MM.1S (cell line): ENCODE results near the gene REPS1.

Experiments used
- DNase-seq: peaks from one replicate; pipeline ENCODE4 v3.0.0-alpha.2; 2015
- H2AFZ ChIP-seq: fragments of 300-600 bp; sonication (generic); 2 replicates; pipeline ENCODE4 v1.6.0; 2016; ENCODE audit warnings: antibody characterized with exemption, low read length
- H3F3A ChIP-seq: fragments of 300-600 bp; sonication (generic); 2 replicates; pipeline ENCODE4 v1.6.1; 2016; ENCODE audit warnings: mild to moderate bottlenecking, antibody characterized with exemption, low read length, moderate library complexity, mixed read lengths; ENCODE audit not compliant: insufficient read depth
- H3K27ac ChIP-seq: fragments of 300-600 bp; sonication (generic); 2 replicates; pipeline ENCODE4 v1.5.1; 2016; ENCODE audit warnings: mild to moderate bottlenecking, low read length
- H3K27me3 ChIP-seq: fragments of 300-600 bp; sonication (generic); replicated peaks from 2 replicates; pipeline ENCODE4 v1.6.0; 2016; ENCODE audit warnings: low read length; ENCODE audit not compliant: insufficient read depth
- H3K36me3 ChIP-seq: fragments of 300-600 bp; sonication (generic); replicated peaks from 2 replicates; pipeline ENCODE4 v1.6.1; 2016; ENCODE audit warnings: mild to moderate bottlenecking, low read length, mixed read lengths; ENCODE audit not compliant: insufficient read depth
- H3K4me1 ChIP-seq: fragments of 300-600 bp; sonication (generic); 2 replicates; pipeline ENCODE4 v1.6.1; 2016; ENCODE audit warnings: low read length, mixed read lengths
- H3K4me2 ChIP-seq: fragments of 300-600 bp; sonication (generic); 2 replicates; pipeline ENCODE4 v1.6.0; 2016; ENCODE audit warnings: low read depth, low read length
- H3K4me3 ChIP-seq: fragments of 300-600 bp; sonication (generic); 2 replicates; pipeline ENCODE4 v1.5.1; 2016; ENCODE audit warnings: low read length, mixed read lengths
- H3K79me2 ChIP-seq: fragments of 300-600 bp; sonication (generic); 2 replicates; pipeline ENCODE4 v1.6.1; 2016; ENCODE audit warnings: mixed run types, low read length, mixed read lengths
- H3K9ac ChIP-seq: fragments of 300-600 bp; sonication (generic); 2 replicates; pipeline ENCODE4 v1.6.1; 2016; ENCODE audit warnings: low read length, mixed read lengths
- H3K9me2 ChIP-seq: fragments of 300-600 bp; sonication (generic); replicated peaks from 2 replicates; pipeline ENCODE4 v1.6.1; 2016; ENCODE audit warnings: mild to moderate bottlenecking, low read length, mixed read lengths; ENCODE audit not compliant: insufficient read depth
- H3K9me3 ChIP-seq: fragments of 300-600 bp; sonication (generic); replicated peaks from 2 replicates; pipeline ENCODE4 v1.6.1; 2016; ENCODE audit warnings: mild to moderate bottlenecking, low read length, mixed read lengths; ENCODE audit not compliant: insufficient read depth
- H4K20me1 ChIP-seq: fragments of 300-600 bp; sonication (generic); 2 replicates; pipeline ENCODE4 v1.6.1; 2016; ENCODE audit warnings: mild to moderate bottlenecking, low read length, moderate library complexity, mixed read lengths; ENCODE audit not compliant: insufficient read depth
- CTCF ChIP-seq: fragments of 300-600 bp; sonication (generic); IDR thresholded peaks from 2 replicates; pipeline ENCODE4 v1.5.1; 2016; ENCODE audit warnings: antibody characterized with exemption, low read length, mixed read lengths
- EZH2 ChIP-seq: fragments of 300-600 bp; sonication (generic); optimal IDR thresholded peaks from 2 replicates; pipeline ENCODE3; 2017; ENCODE audit warnings: low read depth, mild to moderate bottlenecking, antibody characterized with exemption, low read length, mixed read lengths
- EZH2phosphoT487 ChIP-seq: fragments of 300-600 bp; sonication (generic); IDR thresholded peaks from 2 replicates; pipeline ENCODE4 v1.6.1; 2018; ENCODE audit warnings: antibody characterized with exemption, low read length

Gene REPS1

GRCh38 chr6:138882369-138883017 lies 105.6 kb downstream of the REPS1 start:
- no peak overlapping the region for H2AFZ ChIP-seq
- TF ChIP-seq EZH2phosphoT487 = no peak
- TF ChIP-seq CTCF = no peak
- TF ChIP-seq EZH2 = no peak

GRCh38 chr6:138873191-138873590 lies 114.9 kb downstream of the REPS1 start:
- Histone ChIP-seq H3F3A (no peaks in the 10 kb centered on the region), H3K4me1 (no peaks in the 10 kb centered on the region), H4K20me1 (no peaks in the 10 kb centered on the region), H3K27me3 (no peaks in the 10 kb centered on the region), H3K79me2 (no peaks in the 10 kb centered on the region), H3K27ac (no peak overlapping the region), H3K36me3 (no peaks in the 10 kb centered on the region), H3K9me3 (no peaks in the 10 kb centered on the region), H3K4me3 (no peak overlapping the region), H2AFZ (no peak overlapping the region), H3K9me2 (no peaks in the 10 kb centered on the region), H3K4me2 (no peak overlapping the region), H3K9ac (no peak overlapping the region)
- TF ChIP-seq CTCF (no peak), EZH2phosphoT487 (no peak), EZH2 (no peak)
- DNase-seq = no peak

More at GRCh38 chr6:138882369-138883017, 105.6 kb downstream of the REPS1 start:
- no peak overlapping the region for H3K4me2 ChIP-seq
- no peaks in the 10 kb centered on the region for H3K9me3 ChIP-seq
- H3K27ac ChIP-seq = no peak overlapping the region
- no peaks in the 10 kb centered on the region for H3K27me3 ChIP-seq
- H3K36me3 ChIP-seq = no peaks in the 10 kb centered on the region
- H4K20me1 ChIP-seq = no peaks in the 10 kb centered on the region
- H3K4me1 ChIP-seq = no peaks in the 10 kb centered on the region
- no peaks in the 10 kb centered on the region for H3F3A ChIP-seq
- H3K9me2 ChIP-seq = no peaks in the 10 kb centered on the region
- H3K4me3 ChIP-seq = no peak overlapping the region
- DNase-seq = no peak
- no peak overlapping the region for H3K9ac ChIP-seq
- H3K79me2 ChIP-seq = no peaks in the 10 kb centered on the region

- no peak for TF ChIP-seq EZH2
- TF ChIP-seq EZH2phosphoT487 = no peak
- TF ChIP-seq CTCF = no peak
- Histone ChIP-seq H3K27ac (no peak overlapping the region), H3K9me2 (no peaks in the 10 kb centered on the region), H3K36me3 (no peaks in the 10 kb centered on the region), H3K9ac (no peak overlapping the region), H2AFZ (no peak overlapping the region), H3K4me2 (no peak overlapping the region), H3K4me1 (no peaks in the 10 kb centered on the region), H3K9me3 (no peaks in the 10 kb centered on the region), H3F3A (no peaks in the 10 kb centered on the region), H3K79me2 (no peaks in the 10 kb centered on the region), H4K20me1 (no peaks in the 10 kb centered on the region), H3K27me3 (no peaks in the 10 kb centered on the region), H3K4me3 (no peak overlapping the region)
- DNase-seq = no peak
Measured at GRCh38 chr6:138869398-138869797, 118.7 kb downstream of the REPS1 start.
